HG02884 (cell line): Measurements from ENCODE around the gene DSG3.

Experiments
- ATAC-seq: cut with Tn5 transposase; IDR thresholded peaks from one replicate; pipeline ENCODE4 v1.9.1; 2021; ENCODE audit warnings: mild to moderate bottlenecking, moderate library complexity; ENCODE audit not compliant: unreplicated experiment

Gene DSG3

GRCh38 chr18:31511098-31511497, 63.6 kb downstream of the DSG3 start:
- ATAC-seq: no peak

- ATAC-seq: no peak
Measured at GRCh38 chr18:31512203-31512764, 64.7 kb downstream of the DSG3 start.

DNA sequence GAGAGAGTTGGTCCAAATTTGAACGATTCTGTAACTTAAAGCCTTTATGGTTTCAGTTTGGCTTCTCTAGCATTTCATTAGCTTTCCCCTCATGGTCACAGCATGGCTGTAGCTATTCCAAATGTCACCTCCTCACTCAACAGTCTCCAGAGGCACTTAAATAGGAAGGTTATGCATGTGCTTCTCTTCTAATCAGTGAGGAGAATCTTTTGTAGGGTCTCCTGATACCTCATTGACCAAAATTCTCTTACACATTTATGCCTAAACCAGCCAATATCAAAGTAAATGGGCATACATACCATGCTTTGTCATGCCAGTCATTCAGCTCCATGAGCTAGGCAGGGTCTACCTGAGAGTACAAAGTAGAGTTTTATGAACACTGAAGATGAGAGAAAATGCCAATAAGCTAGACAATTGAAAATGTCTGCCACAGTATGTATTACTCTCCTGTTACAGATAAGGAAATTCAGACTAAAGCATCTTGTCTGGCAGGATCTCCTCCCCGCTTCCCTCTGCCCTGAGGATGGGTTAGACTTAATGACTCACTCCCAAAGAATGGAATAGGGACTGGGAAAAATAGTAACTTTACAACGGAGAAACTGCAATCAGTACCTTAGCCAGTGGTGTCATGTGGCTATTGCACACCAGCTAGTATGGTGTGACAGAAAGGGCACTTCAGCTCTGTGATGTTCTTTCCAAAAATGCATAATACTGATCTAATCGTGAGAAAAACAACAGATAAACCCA, 65.8 kb downstream of the DSG3 start:
- no peak for ATAC-seq

DNA sequence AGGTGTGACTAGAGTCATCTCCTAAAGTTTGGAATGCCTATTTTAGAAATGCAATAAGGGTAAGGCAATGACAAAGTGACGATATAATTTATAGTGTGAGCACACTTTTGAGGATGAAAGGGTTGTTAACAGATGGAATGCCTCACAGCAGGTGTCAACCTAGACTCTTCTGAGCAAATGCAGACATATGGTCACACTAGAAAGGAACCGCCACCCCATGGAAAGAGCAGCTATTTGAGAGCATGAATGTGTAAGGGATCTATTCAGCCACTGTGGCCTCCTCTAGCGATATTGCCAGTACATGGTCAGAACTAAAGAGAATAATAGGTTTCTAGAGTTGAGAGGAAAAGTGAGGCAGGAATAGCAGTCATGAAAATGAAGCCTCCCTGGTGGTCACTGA, 68.9 kb downstream of the DSG3 start:
- no peak for ATAC-seq

GRCh38 chr18:31526374-31526773, 78.8 kb downstream of the DSG3 start:
- ATAC-seq: no peak
